KBM-7 (cell line): ENCODE measurements around the gene C2orf80.

Source experiments
- DNase-seq: peaks from one replicate; pipeline ENCODE4 v3.0.0-alpha.2; 2015
- in situ Hi-C: fragments of 300-500 bp; cut with MboI; formaldehyde crosslinking; loops from 2 replicates; pipeline ENCODE4 v1.14.3; 2020; ENCODE audit warnings: low sequenced_read_pairs, low pct_unique_long_range_greater_than_20kb, mixed read lengths

Gene C2orf80

DNA sequence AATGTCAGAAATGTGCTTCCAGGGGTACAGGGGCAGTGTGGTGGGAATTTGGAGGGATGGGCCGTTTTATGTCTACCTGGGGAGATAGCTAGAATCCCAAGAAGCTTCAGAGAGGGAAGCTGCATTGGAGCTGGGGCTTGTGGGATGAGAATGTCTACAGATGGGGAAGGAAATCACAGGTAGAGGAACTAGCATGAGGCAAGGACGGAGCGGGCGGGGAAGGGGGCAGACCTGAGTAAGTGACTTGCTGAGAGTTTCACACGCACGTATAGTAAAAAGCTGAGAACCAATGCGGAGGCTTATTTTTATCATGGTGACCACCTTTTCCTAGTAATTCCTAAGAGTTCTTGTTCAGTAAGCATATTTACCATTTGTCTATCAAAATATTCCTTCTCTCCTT is 6.3 kb downstream of the C2orf80 start:
- in situ Hi-C loops = no loop called here

DNA sequence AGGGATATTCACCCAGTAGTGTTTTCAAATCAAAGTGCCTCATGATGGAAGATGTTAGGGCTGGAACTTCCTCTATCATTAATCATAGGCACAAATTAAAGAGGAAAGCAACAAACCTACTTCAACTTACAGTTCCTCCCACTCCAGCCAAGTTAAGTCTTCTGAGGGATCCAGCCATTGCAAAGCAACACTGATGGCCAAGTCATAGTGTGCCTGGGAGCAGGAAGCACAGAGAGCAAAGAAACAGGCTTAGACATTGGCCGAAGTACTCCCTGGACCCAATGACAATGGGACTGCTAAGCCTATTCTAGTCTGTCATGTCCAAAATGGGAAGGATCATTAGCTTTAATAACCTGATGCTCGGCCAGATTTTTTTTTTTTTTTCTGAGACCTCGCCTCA is 7.0 kb downstream of the C2orf80 start:
- DNase-seq = no peak
- in situ Hi-C loops = no loop called here

More for the DNA sequence above, 6.3 kb downstream of the C2orf80 start:
- no peak for DNase-seq

GRCh38 chr2:208179028-208179609 is 10.7 kb downstream of the C2orf80 start:
- DNase-seq = peak; percentile 8
- in situ Hi-C loops = no loop called here

- in situ Hi-C loops = no loop called here
- DNase-seq = no peak
These were observed 14.0 kb downstream of the C2orf80 start for GRCh38 chr2:208175840-208176153.

GRCh38 chr2:208175069-208175839 is 14.6 kb downstream of the C2orf80 start:
- peak; percentile 87 for DNase-seq
- in situ Hi-C loops = no loop called here

DNA sequence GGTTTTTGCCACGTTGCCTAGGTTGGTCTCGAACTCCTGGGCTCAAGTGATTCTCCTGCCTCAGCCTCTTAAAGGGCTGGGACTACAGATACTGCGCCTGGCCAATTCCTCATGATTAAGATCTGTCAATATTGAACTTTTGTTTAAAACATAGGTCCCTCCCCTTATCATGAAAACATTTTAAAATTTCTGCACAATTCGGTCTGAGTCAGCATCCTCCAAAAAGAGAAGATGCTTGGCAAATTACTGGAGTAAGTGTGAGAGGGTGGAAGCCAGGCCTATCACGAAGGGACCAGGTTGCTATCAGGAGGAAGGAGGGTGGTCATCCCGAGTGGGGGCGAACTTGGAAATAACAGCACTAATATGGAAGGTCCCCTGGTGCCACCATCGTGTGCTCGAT is 15.7 kb downstream of the C2orf80 start:
- in situ Hi-C loops = no loop called here
- no peak for DNase-seq

GRCh38 chr2:208172125-208172524 is 17.7 kb downstream of the C2orf80 start:
- in situ Hi-C loops = no loop called here
- DNase-seq = peak; percentile 87

DNA sequence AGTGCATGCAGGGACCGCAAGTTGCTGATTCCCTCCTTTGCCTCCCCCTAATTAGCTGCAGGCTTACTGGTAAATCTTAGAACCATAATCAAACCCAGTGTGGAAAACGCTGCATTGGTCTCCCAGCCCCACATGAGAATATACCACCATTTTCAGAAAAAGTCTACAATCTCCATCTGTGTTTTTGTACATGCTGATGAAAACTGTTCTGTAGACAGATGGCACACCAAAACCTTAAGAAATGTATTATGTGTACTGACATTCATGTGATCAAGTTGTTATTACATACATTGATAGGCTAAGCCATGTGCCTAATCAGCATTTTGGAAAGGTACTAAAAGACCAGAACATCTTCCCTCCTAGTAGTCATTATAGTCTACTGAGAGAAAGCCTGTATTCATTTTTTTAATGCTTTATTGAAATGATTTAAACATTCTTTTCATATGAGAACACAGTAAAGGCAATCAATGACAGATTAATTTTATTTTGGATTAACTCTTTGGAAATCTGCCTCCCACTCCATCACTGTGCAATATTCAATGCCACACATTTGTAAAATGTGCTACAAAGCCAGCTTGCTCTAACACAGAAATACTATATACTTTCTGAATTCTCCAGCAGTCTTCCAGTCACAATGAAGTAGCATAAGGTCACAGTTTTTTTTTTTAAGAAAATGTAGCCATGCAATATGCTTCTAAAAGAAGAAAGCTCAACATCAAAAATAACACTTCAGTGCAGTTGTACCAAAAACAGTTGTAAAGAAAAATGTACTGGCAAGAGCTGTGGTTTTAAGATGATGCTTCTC is 24.7 kb downstream of the C2orf80 start:
- no peak for DNase-seq
- in situ Hi-C loops = no loop called here

DNA sequence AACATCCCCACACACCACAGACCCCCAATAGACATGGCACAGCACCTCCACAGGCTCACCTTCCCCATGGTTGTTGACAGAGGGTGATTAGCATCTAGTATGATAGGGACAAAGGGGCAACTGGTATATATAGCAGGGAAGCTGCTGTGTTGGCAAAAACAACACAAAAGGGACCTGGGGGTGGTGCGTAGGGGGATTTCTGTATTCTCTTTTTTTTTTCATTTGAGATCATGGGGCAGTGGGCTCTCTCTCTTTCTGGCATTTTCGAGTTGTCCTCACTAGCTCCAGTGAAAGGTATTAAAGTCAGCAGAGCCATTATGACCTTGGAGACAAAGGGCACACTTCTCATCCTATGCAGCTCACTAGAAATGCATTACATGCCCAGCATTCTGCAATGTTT is 26.3 kb downstream of the C2orf80 start, which contains the start of gene CRYGA:
Gene CRYGA (minus strand): TSS at position 101 of the 400 bp plus-strand sequence. CDS start 33 bp downstream, at position 68.
- in situ Hi-C loops = no loop called here
- DNase-seq = no peak

DNA sequence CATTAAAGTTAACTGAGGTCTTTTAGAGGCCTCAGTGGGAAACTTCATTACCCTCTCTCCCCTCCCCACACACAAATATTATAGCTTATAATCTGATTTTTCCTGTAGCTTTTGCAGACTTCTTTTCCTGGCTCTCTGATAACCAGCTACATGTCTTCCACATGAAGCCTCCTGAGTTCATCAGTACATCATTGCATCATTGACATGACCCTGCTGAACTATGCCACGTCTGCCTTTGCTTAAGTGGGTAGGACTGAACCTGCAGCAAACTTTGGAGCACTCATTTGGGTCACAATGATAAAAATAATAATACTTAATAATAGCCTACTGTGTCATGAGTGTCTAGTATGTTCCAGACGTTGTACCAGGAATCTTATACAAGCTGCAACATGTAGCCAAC is 33.4 kb downstream of the C2orf80 start:
- no peak for DNase-seq
- in situ Hi-C loops = no loop called here

GRCh38 chr2:208153156-208153555 is 36.7 kb downstream of the C2orf80 start:
- DNase-seq = peak; percentile 9
- in situ Hi-C loops = no loop called here

DNA sequence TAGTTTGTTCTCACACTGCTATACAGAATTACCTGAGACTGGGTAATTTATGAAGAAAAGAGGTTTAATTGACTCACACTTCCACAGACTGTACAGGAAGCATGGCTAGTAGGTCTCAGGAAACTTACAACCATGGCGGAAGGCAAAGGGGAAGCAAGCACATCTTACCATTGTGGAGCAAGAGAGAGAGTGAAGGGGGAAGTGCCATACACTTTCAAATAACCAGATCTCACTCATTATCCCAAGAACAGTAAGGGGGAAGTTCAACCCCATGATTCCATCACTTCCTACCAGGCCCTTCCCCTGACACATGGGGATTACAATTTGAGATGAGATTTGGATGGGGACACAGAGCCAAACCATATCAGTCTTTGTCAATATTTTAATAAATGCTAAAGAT is 38.9 kb downstream of the C2orf80 start:
- in situ Hi-C loops = no loop called here
- peak; percentile 53 for DNase-seq

GRCh38 chr2:208150094-208150493 is 39.7 kb downstream of the C2orf80 start:
- no peak for DNase-seq

GRCh38 chr2:208148803-208149202 is 41.0 kb downstream of the C2orf80 start:
- in situ Hi-C loops = no loop called here
- no peak for DNase-seq

More at GRCh38 chr2:208150094-208150493, 39.7 kb downstream of the C2orf80 start:
- in situ Hi-C loops = no loop called here

DNA sequence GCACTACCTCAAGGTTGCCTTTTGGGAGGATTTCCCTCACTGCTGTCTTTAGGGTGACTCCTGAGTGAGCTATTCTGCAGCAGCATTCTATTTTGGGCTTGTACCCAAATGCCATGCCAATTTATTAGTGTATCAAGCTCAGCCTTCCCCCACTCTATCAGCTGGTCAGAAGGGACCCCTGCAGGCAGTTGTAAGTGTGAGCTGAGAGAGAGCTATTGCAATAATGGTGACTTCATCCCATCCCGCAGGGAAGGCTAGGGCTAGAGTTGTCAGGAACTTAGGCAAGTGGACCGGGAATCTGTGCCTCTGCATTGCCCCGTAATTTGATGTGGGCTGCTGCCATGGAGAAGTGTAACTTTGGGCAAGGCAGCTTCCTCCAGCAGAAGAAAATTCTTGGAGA is 42.1 kb downstream of the C2orf80 start:
- in situ Hi-C loops = no loop called here
- DNase-seq = no peak

GRCh38 chr2:208147008-208147407 is 42.8 kb downstream of the C2orf80 start:
- DNase-seq = no peak
- in situ Hi-C loops = no loop called here

DNA sequence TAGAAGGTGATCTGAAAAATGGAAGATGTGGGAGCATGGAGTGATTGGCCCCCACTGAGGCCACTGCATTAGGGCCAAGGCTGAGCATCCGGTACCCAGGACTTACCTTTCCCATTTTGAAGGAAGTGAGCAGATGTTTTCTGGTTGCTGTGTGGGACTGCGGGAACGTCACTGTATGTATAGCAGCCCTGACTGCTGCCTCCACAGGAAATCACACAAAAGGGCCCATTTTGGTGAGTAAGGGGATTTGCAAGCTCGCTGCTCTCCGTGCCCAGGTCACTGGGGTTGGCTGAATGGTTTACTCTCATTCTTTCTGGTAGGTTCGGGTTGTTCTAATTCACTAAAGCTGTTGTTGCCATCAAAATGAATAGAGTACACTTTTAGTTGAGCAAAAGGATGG is 43.8 kb downstream of the C2orf80 start, which contains the start of gene CRYGB:
Gene CRYGB (minus strand): TSS at position 153 of the 400 bp plus-strand sequence. CDS start 38 bp downstream, at position 115.
- DNase-seq = no peak
- in situ Hi-C loops = no loop called here

GRCh38 chr2:208142925-208143799 is 46.7 kb downstream of the C2orf80 start:
- DNase-seq = no peak
- in situ Hi-C loops = no loop called here
